Superior temporal gyrus (tissue), 1 donor: ENCODE data around the gene AMY1A.
"Not testable (repeated sequence)": the region's sequence is repeated elsewhere in the genome, so short reads cannot be mapped to it uniquely, and the experiment has no call there.

Source experiments
- DNase-seq: peaks from one replicate; pipeline ENCODE4 v3.0.0-alpha.2; 2016; ENCODE audit errors: extremely low spot score

AMY1A gene

GRCh38 chr1:103655460-103655859 is at the start of gene AMY1A:
TSS of gene AMY1A (plus strand) at chr1:103655760. CDS start at chr1:103656331, 571 bp downstream.
- not testable (repeated sequence) for DNase-seq

DNA sequence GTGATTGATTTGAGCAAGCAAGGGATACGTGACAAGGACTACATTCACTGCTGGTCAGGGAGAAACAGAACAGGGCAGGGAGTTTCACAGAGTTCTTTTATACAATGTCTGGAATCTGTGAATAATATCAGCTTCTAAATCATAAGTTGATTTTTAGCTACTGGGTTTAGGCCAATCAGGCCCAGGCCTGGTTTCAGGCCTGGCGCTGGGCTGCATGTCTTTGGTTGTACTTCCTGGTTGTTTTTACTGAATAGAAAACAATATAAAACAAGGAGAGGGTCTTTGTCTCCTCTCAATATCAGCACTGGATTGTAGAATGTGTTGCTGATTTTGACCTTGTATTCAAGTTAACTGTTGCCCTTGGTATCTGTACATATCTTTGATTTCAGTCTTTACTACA is 39.2 kb upstream of the AMY1A start:
- DNase-seq, result no peak

DNA sequence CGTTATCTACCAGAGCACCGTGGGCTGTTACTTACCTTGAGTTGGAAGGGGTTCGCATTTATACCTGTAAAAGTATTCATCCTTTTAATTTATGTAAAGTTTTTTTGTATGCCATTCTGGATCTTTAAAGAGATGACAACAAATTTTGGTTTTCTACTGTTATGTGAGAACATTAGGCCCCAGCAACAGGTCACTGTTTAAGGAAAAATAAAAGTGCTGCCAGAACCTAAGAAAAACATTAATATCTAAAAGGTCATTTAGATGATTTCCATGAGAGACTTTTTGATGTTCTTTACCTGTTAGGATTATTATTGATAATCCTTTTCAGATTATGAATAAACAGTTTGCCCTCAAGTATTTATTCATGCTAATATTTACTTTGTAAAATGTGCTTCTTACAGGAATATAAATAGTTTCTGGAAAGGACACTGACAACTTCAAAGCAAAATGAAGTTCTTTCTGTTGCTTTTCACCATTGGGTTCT is 38.5 kb upstream of the AMY1A start, which contains the start of gene AMY2A:
TSS of gene AMY2A (plus strand) at position 434 of the 484 bp plus-strand sequence. CDS start at position 448, 14 bp downstream.
- not testable (repeated sequence) for DNase-seq

- not testable (repeated sequence) for DNase-seq
Observed at GRCh38 chr1:103627436-103627835, 28.1 kb upstream of the AMY1A start.

DNA sequence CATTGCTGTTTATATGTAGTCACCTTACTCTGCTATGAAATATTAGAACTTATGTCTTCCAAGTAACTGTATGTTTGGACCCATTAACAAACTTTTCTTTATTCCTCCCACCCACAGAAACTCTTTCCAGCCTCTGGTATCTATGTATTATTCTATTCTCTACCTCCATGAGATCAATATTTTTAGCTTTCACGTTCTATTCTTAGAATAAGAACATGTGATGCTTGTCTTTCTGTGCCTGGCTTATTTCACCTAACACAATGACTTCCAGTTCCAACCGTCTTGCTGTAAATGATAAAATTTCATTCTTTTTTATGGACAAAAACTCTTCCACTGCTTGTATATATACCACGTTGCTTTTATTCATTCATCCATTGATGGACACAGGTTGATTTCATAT is 14.4 kb upstream of the AMY1A start:
- DNase-seq, result not testable (repeated sequence)

GRCh38 chr1:103643908-103644307 is 11.7 kb upstream of the AMY1A start:
- DNase-seq, result not testable (repeated sequence)

DNA sequence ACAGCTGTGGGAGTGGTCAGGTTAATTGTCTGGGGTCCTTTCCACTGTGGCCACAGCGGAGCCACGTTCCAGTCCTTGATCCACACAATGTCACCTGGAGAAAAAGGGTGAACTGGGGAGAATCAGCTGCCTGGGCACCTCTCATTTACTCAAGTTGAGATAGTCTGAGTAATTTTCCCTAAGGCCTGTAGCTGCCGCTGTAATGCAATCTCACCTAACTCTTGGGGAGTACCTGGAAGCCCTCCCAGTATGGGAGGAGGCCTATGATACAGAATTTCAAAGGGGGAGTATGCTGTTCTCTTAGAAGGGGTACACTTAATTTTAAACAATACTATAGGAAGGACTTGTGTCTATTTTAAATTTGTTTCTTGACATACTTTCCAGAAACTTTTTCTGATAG is 5.3 kb upstream of the AMY1A start:
- not testable (repeated sequence) for DNase-seq

DNA sequence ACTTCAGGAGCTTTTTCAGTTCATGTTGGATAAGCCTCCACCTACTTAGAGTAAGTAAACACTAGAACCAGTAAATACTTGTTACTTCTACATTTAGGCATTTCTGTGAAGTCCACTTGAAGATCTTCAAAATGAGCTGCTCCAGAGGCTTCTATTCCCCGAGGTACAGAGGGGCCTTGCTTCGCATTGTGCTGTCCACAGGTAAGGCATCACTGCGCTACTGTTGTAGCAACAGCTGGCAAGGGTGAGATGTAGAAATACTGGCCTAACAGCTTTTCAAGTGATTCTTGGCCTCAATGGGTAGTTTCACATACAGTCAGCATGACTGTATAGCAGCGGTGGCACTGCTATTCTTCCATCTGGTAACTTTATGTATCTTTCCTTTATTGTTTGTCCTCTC is 4.7 kb upstream of the AMY1A start:
- DNase-seq, result not testable (repeated sequence)

GRCh38 chr1:103654133-103654532 is 1.4 kb upstream of the AMY1A start:
- DNase-seq, result not testable (repeated sequence)

GRCh38 chr1:103676335-103676734 is 20.8 kb downstream of the AMY1A start:
- not testable (repeated sequence) for DNase-seq

DNA sequence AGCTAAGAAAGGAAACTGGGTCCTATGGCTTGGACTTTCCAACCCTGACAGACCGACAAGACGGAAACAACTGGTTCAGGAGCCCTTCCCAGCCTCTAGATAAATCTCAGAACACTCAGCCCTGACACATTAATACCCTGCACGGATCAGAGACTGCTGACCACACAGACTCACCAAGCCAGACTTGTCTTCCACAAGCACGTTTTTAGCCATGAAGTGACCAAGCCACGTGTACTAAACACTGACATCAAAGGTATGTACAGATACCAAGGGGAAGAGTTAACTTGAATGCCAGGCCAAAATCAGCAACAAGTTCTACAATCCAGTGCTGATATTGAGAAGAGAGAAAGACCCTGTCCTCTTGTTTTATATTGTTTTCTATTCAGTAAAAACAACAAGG is 40.5 kb downstream of the AMY1A start, which contains the start of gene AMY1B:
TSS of gene AMY1B (minus strand) at position 101 of the 400 bp plus-strand sequence. CDS start 571 bp downstream, outside the sequence.
- DNase-seq, result not testable (repeated sequence)

DNA sequence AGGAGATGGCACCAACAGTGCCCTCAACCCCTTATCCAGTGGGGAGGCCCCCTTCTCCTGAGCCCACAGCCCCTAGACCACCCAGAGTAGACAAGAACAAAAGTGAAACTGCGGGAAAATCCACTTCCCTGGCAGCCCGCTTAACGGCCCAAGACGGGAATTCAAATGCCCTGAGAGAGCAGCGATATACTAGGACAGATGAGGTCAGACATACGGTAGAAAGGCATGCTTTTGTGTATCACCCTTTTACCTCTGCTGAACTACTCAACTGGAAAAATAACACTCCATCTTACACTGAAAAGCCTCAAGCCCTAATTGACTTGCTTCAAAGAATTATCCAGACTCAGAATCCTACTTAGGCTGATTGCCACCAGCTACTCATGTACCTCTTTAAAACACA is 41.9 kb downstream of the AMY1A start:
- DNase-seq, result not testable (repeated sequence)

DNA sequence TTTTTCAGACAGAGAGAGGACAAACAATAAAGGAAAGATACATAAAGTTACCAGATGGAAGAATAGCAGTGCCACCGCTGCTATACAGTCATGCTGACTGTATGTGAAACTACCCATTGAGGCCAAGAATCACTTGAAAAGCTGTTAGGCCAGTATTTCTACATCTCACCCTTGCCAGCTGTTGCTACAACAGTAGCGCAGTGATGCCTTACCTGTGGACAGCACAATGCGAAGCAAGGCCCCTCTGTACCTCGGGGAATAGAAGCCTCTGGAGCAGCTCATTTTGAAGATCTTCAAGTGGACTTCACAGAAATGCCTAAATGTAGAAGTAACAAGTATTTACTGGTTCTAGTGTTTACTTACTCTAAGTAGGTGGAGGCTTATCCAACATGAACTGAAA is 45.1 kb downstream of the AMY1A start:
- DNase-seq, result not testable (repeated sequence)

- DNase-seq, result not testable (repeated sequence)
Observed at GRCh38 chr1:103701256-103701655, 45.7 kb downstream of the AMY1A start.

GRCh38 chr1:103707670-103708069 is 52.1 kb downstream of the AMY1A start:
- DNase-seq, result not testable (repeated sequence)

DNA sequence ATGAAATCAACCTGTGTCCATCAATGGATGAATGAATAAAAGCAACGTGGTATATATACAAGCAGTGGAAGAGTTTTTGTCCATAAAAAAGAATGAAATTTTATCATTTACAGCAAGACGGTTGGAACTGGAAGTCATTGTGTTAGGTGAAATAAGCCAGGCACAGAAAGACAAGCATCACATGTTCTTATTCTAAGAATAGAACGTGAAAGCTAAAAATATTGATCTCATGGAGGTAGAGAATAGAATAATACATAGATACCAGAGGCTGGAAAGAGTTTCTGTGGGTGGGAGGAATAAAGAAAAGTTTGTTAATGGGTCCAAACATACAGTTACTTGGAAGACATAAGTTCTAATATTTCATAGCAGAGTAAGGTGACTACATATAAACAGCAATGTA is 54.8 kb downstream of the AMY1A start:
- DNase-seq, result not testable (repeated sequence)
